Hepatocyte (in vitro differentiated cells): ENCODE measurements around the gene BNIPL.

ENCODE experiments used
- CTCF ChIP-seq: fragments of 200-600 bp; sonication (generic); IDR thresholded peaks from 2 replicates; pipeline ENCODE4 v1.5.1; 2016; ENCODE audit warnings: antibody characterized with exemption, mild to moderate bottlenecking; ENCODE audit not compliant: poor library complexity
- EZH2 ChIP-seq: fragments of 200-600 bp; sonication (generic); IDR thresholded peaks from 2 replicates; pipeline ENCODE4 v1.6.1; 2016; ENCODE audit warnings: antibody characterized with exemption, mild to moderate bottlenecking, borderline replicate concordance
- EZH2phosphoT487 ChIP-seq: fragments of 200-600 bp; sonication (generic); IDR thresholded peaks from one replicate; pipeline ENCODE4 v1.6.1; 2018; ENCODE audit warnings: antibody characterized with exemption, mild to moderate bottlenecking, low read depth, moderate library complexity; ENCODE audit not compliant: unreplicated experiment, severe bottlenecking

GRCh38 chr1:151060007-151060656 lies 23.7 kb downstream of the BNIPL start, which contains the start of gene MLLT11:
- TF ChIP-seq EZH2 (no peak), CTCF (no peak), EZH2phosphoT487 (no peak)
